ENCODE data around the gene SEZ6L. TPM values are rescaled to one million over a fixed set of nuclear protein-coding genes. Genes with fewer than 3 reads are reported as not detected.

The SEZ6L gene
- total RNA-seq, 1 experiment from 2014 or later: 0.13 TPM

- H2AFZ ChIP-seq (ENCODE audit: low read length): peak overlapping the region; percentile 99
- H3K9me3 ChIP-seq (ENCODE audit: control insufficient read depth, low read depth, low read length): no peaks in the 10 kb centered on the region
- DNase-seq: peak; percentile 86
- peaks cover 3% of the 10 kb centered on the region for H3K23me2 ChIP-seq (ENCODE audit: insufficient read length, low read depth, low read length, poor library complexity, severe bottlenecking)
- H3K79me1 ChIP-seq (ENCODE audit: insufficient read depth, low read depth, low read length, poor library complexity, severe bottlenecking): no peaks in the 10 kb centered on the region
- no peak overlapping the region for H2AK5ac ChIP-seq (ENCODE audit: insufficient read length, low read length)
- Mint-ChIP-seq H3K27ac (peak overlapping the region in 1 of 3 experiments; percentile 53; a peak in 1 of 7 replicates), H3K9me3 (no peaks in the 10 kb centered on the region), H3K27me3 (ENCODE audit: low read depth) (peaks cover 18% of the 10 kb centered on the region), H3K4me1 (peaks cover 7 to 12% of the 10 kb centered on the region in 2 experiments), H3K36me3 (ENCODE audit: insufficient read depth in 1 of 3, low read depth in 3 of 3) (no peaks in the 10 kb centered on the region), H3K4me3 (peak overlapping the region; percentile 48 to 64)
- H2BK120ac ChIP-seq (ENCODE audit: low read depth, low read length, poor library complexity, severe bottlenecking): no peak overlapping the region
- H3T11ph ChIP-seq (ENCODE audit: low read length): peak overlapping the region; percentile 77
- H3K9ac ChIP-seq (ENCODE audit: extremely low read depth, insufficient read length, low read length): peak overlapping the region; percentile 73
- no peak overlapping the region for H3K4ac ChIP-seq (ENCODE audit: low read depth, low read length)
- no peak overlapping the region for H4K5ac ChIP-seq (ENCODE audit: insufficient read length, low read depth, low read length)
- H3K4me1 ChIP-seq (ENCODE audit: insufficient read depth, low read length): 0 out of 2 replicates have a peak, but pooled peaks cover 2% of the 10 kb centered on the region
- no peak overlapping the region for H4K8ac ChIP-seq (replicated peaks; ENCODE audit: insufficient read length, low read depth, low read length)
- H3K27ac ChIP-seq (ENCODE audit: insufficient read length, low read depth, low read length): no peak overlapping the region
- H3K14ac ChIP-seq (ENCODE audit: insufficient read depth, low read length): peak overlapping the region; percentile 84; the same call in 1 of the 2 replicates
- H4K91ac ChIP-seq (ENCODE audit: insufficient read length, low read depth, low read length): no peak overlapping the region
- no CpG with 5 or more reads among the region's 17 CpGs for WGBS (ENCODE audit: extremely low coverage, insufficient read length, low lambda C conversion rate)
- no peaks in the 10 kb centered on the region for H3K79me2 ChIP-seq (ENCODE audit: insufficient read depth, low read length)
- no peak overlapping the region for H2BK12ac ChIP-seq (ENCODE audit: insufficient read length, low read depth, low read length)
- H2BK15ac ChIP-seq (ENCODE audit: low read depth, low read length): no peak overlapping the region
- H3K18ac ChIP-seq (ENCODE audit: insufficient read length, low read depth, low read length): no peak overlapping the region
- H3K23ac ChIP-seq (ENCODE audit: insufficient read length, low read depth, low read length): no peak overlapping the region
- peaks cover 2% of the 10 kb centered on the region; the same call in 1 of the 2 replicates for H3K27me3 ChIP-seq (ENCODE audit: insufficient read depth, low read length)
- no peaks in the 10 kb centered on the region for H4K20me1 ChIP-seq (ENCODE audit: control insufficient read depth, insufficient read depth, insufficient read length)
- no peak overlapping the region for H3K56ac ChIP-seq (ENCODE audit: insufficient read length, low read depth, low read length)
- TF ChIP-seq, protein P1, sequence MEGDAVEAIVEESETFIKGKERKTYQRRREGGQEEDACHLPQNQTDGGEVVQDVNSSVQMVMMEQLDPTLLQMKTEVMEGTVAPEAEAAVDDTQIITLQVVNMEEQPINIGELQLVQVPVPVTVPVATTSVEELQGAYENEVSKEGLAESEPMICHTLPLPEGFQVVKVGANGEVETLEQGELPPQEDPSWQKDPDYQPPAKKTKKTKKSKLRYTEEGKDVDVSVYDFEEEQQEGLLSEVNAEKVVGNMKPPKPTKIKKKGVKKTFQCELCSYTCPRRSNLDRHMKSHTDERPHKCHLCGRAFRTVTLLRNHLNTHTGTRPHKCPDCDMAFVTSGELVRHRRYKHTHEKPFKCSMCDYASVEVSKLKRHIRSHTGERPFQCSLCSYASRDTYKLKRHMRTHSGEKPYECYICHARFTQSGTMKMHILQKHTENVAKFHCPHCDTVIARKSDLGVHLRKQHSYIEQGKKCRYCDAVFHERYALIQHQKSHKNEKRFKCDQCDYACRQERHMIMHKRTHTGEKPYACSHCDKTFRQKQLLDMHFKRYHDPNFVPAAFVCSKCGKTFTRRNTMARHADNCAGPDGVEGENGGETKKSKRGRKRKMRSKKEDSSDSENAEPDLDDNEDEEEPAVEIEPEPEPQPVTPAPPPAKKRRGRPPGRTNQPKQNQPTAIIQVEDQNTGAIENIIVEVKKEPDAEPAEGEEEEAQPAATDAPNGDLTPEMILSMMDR (conservative IDR thresholded peaks at IDR 0.05): peak; percentile 95; the same call in 2 of the 3 replicates
- H2BK20ac ChIP-seq (ENCODE audit: low read depth, low read length, poor library complexity, severe bottlenecking): no peak overlapping the region
- no peak overlapping the region for H2BK5ac ChIP-seq (ENCODE audit: insufficient read length, low read length)
- H3K4me2 ChIP-seq (ENCODE audit: insufficient read depth, insufficient read length, low read length): peak overlapping the region; percentile 70
Observed at GRCh38 chr22:26360169-26360885, 191.1 kb downstream of the SEZ6L start.
